ENCODE data around the gene BCLAF1.

- TF ChIP-seq, protein P1, sequence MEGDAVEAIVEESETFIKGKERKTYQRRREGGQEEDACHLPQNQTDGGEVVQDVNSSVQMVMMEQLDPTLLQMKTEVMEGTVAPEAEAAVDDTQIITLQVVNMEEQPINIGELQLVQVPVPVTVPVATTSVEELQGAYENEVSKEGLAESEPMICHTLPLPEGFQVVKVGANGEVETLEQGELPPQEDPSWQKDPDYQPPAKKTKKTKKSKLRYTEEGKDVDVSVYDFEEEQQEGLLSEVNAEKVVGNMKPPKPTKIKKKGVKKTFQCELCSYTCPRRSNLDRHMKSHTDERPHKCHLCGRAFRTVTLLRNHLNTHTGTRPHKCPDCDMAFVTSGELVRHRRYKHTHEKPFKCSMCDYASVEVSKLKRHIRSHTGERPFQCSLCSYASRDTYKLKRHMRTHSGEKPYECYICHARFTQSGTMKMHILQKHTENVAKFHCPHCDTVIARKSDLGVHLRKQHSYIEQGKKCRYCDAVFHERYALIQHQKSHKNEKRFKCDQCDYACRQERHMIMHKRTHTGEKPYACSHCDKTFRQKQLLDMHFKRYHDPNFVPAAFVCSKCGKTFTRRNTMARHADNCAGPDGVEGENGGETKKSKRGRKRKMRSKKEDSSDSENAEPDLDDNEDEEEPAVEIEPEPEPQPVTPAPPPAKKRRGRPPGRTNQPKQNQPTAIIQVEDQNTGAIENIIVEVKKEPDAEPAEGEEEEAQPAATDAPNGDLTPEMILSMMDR (conservative IDR thresholded peaks at IDR 0.05 in 1 of 2, IDR thresholded peaks at IDR 0.05 in 1 of 2; ENCODE audit: extremely low read depth in 1 of 2, insufficient read depth in 1 of 2, low read depth in 1 of 2, low read length in 2 of 2), result no peak
- TF ChIP-seq EZH2 (IDR thresholded peaks at IDR 0.05; ENCODE audit: borderline replicate concordance, low read length), result no peak
These were observed 56.9 kb downstream of the BCLAF1 start for GRCh38 chr6:136232701-136233100.
